T-helper 1 cell treated with Interleukin-12 subunit alpha and Interleukin-12 subunit beta and Interleukin-4 antibody, amounts not matched to agents 30 ng/mL and 1 ng/mL, for 36 hours (primary cell): ENCODE data around the gene RAD51B. TPM values are rescaled to one million over a fixed set of nuclear protein-coding genes. Genes with fewer than 3 reads are reported as not detected.

Experiments used
- intact Hi-C: fragments of 100-400 bp; cut with micrococcal nuclease; formaldehyde crosslinking; loops from one replicate; pipeline ENCODE4 v1.15.1; 2024
- total RNA-seq: library from RNA; stranded (reverse); gene quantifications from 2 replicates; pipeline ENCODE4 v1.2.3, GENCODE V29; 2022

Gene RAD51B
- total RNA-seq, 1 donor from 2014 or later, result 24.4 TPM

DNA sequence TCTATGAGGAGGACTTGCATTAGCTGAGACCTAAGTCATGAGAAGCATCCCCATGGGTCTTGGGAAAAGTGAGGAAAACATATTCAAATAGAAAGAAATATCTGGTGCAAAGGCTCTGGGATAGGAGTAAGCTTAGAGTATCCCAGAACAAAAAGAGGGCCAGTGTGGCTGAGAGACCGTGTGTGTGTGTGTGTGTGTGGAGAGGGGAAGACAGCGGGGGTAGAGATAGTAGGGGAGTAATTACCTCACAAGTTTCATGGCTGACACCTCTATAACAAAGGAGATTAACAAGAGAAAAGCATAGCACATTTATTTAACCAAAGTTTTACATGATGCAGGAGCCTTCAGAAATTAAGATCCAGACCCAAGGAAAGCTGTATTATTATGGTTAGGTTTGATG, 440.5 kb downstream of the RAD51B start:
- intact Hi-C loops, result no loop called here

DNA sequence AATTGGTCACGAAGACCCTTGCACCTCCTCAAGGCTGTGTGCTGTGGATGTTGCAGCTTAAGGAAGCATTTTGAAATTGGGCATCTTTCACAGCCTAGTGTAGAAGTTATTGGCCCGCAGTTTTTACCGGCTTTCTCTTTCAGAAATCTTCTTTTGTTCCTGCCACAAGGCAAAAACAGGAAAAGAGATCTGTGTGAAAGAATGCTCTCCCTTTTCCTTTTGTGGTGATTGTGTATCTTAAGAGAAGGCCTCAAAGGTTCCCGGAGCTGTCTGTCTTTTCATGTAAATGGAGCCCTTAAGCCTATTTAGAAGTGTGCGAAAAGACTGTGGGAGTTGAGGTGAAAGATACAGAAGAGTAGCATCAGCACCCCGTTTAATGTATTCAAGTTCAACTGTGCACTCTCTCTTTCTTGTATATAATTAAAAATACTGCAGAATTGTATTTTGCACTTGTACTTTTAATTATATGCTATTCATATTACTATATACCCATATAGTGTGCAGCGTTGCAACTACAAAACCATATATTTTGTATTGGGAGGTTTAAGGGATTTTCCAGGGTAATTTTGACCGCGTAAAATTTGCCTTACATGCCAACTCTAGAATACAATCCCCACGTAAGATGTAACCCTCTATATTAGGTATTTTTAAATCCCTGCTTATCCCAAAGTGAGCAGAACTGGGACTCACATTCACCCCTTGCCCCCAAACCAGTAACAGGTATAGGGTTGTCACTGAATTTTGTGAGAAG, 441.7 kb downstream of the RAD51B start:
- intact Hi-C loops, result no loop called here

DNA sequence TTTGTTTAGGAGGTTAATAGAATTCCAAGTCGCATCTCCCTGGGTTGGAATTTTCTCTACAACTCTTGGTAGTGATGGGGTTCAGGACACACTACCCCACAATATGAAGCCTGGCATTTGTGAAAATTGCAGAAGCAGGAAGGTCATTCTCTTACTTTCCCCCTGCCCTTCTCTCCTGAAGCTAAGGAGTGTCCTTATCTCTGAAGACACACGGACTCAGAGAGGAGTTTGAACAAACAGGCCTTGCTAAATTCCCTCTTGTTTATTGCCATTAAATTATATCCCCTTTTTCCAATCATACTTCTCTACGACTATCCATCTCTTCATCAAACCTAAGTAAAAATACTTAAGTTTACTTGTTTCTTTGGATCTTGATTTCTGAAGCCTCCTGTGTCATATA, 443.0 kb downstream of the RAD51B start:
- intact Hi-C loops, result no loop called here

DNA sequence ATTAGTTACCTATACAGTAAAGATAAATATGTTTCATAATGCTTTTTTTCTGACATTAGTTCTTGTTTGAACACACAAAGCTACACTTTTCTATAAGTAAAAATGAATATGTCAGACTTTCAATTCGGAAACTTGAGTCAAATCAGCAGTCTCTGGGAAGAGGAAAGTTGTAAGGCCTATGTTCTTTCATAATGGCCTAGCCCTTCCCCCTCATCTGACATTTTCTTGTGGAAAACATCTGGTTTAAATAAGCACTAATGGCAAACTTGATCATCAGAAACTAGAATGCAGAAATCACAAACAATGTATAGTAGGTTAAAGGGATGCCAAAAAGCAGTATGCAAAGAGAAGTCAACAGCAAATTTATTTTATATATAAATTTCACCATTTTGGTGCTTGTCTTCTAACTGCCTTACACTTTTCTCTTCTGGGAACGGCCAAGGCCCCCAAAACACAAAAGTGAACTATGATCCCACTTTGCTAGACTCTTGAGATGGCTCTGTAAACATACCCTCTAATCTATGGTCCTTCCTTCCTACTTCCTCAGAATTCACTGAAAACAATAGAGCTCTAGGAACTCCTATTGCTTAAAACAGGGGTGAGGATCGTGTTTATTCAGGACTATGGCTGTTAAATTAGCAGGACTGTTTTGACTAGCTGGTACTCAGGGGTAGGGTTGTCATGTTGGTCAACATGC, 444.1 kb downstream of the RAD51B start:
- intact Hi-C loops, result no loop called here

DNA sequence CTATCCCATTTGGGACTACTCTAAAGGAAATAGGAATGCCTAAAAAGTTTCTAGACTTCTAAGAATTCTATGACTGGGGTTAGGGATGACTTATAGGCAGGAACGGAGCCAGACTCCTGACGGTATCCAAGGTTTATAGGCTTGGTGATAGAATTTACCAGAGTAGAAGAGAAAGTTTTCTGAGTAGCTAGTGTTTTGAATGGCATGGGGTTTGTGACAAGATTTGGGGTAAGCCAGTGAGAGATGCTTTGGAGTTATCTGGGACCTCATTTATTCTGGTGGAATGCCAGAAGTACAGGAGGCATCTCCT, 444.6 kb downstream of the RAD51B start:
- intact Hi-C loops, result no loop called here

DNA sequence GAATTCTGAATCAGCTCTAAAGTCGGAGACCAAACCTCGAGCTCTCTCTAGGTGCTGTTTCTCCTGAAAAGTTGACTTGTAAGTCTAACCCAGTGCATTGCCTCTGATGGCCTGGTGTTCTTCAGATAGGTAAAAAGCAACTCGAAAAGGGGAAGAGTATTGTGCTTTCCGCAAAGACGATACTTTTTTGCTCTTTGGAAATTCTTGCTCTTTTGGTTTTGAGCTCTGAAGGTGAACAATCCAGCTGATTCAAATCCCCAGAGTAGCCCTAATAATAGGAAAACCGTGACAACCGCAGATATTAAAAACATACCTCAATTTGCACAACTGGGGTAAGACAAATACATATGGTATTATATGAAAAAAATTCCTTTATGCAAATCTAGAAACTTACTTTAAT, 447.4 kb downstream of the RAD51B start:
- intact Hi-C loops, result no loop called here

DNA sequence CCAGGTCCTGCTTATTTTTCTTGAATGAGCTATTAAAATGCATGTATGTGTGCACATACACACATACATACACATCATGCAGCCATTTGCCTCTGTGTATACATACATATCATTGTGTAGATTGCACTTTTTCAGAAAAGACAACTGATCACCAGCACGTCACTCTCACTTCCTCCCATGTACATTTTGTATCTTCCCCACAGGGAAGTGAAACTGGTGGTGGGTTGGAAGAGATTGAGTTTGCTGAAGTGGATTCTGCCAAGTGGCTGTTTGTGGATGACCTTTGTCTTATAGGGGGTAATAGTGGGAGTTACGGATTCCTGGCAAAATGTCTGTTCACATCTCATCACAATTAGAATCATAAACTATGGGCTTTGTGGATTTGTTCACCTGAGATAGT, 448.6 kb downstream of the RAD51B start:
- intact Hi-C loops, result no loop called here

DNA sequence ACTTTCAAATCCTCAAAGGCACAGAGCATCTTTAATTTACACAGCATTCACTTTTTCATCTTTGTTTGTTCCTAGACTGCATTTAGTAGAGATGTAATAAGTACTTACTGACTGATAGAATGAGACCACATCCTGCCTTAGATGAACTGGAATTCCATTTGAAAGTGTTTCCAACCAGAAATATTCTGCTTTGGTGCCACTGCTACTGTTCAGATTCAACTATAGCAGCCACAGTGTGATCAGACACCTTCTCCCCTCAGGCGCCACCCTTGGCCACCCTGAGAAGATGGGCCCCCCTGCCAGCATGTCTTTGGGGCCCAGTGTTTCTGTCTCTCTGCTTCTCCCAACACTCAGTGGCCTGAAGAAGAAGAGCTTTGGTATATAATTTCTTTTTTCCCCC, 449.1 kb downstream of the RAD51B start:
- intact Hi-C loops, result no loop called here

DNA sequence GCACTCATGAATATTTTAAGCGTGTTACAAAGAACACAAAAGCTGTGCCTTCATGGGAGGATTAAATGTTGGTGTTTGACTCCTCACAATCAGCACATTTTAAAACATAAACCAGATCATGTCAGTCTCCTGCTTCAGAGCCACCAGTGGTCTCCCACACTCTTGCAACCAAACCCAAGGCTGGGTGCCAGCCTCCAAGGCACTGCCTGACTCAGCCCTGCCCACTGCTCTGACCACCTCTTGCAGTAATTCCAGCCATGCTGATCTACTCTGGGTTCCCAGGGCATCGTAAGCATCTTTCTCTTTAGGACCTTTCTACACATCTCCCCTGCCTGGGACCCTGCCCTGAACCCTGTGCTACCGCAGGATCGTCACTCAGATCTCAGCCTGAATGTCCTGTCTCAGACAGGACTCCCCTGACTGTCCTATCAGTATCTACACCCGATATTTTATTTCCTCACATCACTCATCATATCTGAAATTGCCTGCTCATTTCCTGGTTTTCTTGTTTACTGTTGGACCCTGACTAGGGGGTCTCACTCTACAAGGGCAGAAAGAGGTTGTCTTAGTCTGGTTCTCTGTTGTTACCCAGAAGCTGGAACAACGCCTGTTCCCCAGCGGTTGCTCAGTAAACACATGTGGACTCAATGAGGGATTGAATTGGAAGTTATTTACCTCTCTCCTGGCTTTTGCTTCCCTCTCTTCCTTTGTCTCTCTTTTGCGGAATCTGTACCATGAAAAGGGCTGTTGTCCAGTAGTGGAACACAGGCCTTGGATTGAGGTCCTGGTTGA, 449.8 kb downstream of the RAD51B start:
- intact Hi-C loops, result no loop called here

DNA sequence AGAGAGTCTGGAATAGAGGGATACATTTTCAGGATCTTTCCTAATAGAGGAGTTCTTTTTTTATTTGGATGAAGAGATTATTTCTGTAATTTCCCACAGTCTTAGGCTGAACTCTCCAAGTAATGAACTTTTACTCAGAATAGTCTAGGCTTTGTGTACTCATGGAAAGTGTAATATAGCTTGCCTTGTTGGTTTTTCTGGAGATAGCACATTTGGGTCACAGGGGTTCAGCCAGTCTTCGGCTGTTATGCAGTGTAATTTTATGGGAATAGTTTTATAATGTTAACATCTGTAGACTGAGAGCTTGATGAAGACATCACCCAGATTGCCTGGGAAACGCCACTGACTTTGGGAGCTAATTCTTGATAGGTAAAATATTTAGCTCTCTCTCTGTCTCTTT, 450.8 kb downstream of the RAD51B start:
- intact Hi-C loops, result no loop called here

DNA sequence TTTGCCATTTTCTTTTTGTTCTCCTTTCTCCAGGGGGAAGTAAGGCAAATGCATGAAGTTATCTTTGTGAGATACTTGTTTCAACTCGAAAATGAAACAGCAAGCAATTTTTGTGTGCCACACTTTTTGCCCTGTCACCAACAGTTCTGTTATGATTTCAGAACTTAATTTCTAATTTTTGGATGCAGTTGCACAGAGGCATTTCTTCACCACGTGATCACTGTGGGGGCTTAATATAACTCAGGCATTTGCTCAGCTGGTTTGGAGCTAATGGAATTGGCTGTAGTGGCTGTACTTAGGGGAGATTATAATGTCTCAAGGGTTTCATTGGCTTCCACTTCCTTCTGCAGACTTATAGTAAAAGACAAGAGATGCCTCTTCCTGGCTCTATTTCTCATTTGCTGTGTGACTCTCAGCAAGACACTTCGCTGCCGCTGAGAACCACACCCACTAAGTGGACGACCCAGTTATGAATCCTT, 452.4 kb downstream of the RAD51B start:
- intact Hi-C loops, result loop anchor here (1.0 kb wide), 1 partner anchor 136 kb away; no protein-coding TSS in a partner anchor

DNA sequence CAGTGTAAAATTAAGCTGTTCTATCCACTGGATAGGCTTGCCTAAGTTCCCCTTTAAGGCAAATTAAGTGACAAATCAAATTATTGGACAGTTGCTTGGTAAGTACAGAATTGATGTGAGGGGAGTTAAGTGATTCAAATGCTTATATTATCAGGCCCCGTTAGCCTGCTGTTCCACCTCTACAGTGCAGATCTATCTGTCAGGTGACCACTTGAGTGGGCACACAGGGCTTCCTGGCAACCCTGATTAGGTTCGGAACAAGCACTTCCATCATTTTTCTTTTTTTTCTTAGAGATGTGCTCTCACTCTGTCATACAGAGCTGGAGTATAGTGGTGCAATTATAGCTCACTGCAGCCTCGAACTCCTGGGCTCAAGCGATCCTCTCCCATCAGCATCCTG, 453.8 kb downstream of the RAD51B start:
- intact Hi-C loops, result no loop called here

DNA sequence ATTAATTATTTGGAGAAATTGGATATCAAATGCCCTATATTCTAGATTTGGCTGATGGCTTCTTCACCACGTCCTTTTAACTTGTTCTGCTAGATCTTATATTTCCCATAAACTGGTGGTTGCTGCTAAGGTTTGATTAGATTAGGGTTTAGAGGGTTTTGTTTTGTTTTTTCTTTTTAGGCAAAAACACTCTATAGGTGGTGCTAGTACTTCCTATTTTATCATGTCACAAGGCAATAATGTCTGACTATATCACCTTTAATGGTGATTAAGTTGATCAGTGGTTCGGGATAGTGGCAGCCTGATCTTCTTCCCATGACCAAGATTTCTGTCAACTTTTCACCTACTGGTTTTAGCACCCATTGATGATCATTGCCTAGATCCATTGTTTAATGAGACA, 455.1 kb downstream of the RAD51B start:
- intact Hi-C loops, result no loop called here

DNA sequence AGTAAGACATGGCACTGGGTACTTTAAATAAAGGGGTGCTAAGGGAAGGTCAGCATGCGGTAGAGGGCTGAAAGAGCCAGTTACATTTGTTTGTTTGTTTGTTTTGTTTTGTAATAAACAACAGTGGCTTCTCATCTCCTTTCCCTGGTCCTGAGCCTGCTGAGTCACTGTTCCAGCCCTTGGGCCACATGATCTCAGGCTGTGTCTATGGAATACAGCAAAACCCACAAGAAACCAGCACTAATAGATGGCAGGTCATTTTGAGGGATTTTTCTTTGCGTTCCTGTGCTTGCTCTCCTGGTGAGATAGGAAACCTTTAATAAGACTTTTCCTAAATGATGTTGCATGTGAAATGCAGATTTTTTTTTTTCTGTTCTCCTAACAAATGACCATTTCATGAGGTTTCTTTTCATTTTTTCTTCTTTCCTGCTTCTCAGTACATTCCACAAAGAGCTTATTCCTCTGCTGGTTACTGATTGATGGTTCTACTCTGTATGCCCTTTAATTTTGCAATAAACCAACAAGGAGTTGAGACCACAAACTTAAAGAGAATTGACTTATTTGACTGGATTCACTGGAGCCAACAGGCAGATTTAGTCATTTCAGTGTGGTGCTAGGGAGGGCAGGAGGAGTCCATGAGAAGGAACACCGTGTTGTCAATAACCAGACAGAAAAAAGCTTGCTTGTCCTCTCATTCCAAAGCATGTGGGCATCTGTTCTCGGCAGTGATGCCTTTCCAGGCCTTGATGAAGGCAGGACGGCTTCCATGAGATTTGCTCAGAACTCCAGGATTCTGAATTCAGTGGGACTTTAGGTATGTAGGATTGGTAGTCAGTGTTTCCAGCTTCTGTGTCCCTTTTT, 459.2 kb downstream of the RAD51B start:
- intact Hi-C loops, result no loop called here

DNA sequence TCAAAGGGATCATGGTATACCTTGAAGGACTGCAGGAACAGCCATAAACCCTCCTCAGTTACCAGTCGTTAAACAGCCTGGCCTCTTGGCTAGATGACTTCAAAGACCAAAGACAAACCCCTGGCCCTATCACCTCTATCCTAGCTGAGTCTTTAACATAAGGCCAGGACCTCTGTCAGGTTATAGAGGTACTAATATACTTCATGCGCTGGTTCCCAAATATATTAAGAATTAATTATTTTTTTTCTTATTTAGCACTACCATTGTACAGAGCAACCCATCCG, 459.8 kb downstream of the RAD51B start:
- intact Hi-C loops, result no loop called here

DNA sequence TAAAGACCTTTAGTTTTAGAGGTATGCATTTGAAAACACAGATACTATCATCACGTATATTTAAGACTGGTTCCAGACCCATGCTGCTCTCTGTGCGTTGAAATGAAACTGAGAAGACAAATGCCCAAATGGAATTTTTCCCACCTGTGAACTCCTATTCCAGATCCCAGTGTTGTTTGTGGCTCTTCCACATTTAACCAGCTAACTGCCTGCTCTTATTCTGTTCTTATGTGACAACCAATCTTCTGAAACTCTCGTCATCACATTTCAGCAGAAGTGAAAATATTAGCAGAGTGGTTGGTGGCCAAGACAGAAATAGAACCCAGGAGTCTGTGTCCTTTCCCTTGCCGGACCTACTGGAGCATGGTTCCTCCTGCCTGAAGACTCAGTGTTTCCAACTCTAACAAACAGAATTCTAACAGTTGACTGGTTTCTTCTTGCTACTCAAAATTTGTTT, 460.2 kb downstream of the RAD51B start:
- intact Hi-C loops, result loop anchor here (5.0 kb wide), 2 partner anchors 202 to 382 kb away; no protein-coding TSS in a partner anchor

DNA sequence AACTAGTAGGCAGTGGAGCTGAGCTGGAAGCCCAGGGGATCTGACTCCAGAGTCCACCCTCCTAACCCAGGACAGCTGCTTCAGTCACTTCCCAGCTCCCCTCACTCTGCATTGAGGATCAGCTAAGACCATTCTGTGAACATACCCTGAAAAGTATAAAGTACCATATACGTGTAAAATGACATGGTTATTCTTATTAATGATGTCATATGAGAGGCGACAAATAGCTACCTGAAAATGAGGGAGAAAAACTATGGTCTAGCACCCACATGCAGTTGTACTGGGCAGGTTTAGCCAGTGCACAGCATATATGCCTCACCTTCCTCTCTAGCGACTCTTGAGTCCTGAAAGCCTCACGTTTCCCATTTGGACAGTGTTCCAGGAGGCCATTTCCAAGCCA, 461.9 kb downstream of the RAD51B start:
- intact Hi-C loops, result loop anchor here (5.0 kb wide), 2 partner anchors 201 to 381 kb away; no protein-coding TSS in a partner anchor

DNA sequence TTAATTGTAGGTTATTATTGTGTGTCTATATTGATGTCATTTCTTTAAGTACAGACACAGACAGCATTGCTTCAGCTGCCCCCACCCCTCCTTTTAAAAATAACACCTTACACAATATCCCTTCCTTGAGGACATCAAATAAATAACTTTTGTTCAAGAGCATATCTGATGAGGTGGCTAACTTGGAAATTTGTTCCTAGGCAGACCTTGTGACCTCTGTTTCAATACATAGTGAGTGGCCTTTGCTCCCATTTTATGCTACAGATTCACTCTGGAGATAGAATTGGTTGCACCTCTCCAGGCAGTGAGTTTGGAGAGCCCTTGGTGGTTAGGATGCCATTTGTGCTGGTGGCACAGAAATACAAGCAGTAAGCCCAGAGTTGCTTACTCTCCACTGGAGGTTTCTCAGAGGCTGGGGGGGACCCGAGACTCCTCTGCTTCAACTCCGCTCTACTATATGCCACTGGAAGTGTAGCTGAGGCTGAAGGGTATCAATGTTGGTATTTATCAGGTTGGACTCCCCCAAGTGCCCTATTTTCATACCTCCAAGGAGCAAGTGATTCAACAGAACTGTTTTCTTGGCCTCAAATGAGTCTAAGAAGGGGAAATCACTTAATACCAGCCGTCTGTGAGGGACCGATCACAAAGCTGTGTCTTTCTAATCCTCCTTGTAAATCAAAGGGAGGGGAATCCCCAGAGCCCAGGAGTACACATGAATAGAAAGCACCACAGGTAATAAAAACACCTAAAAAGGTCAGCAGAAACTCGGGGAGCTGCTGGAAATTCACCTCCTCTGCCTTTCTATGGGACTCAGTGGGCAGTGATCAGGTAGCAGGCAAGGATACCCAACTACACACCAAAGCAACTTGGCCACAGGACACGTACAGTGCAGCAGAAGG, 463.1 kb downstream of the RAD51B start:
- intact Hi-C loops, result loop anchor here (1.0 to 5.0 kb wide), 7 partner anchors 34 to 534 kb away; no protein-coding TSS in a partner anchor

DNA sequence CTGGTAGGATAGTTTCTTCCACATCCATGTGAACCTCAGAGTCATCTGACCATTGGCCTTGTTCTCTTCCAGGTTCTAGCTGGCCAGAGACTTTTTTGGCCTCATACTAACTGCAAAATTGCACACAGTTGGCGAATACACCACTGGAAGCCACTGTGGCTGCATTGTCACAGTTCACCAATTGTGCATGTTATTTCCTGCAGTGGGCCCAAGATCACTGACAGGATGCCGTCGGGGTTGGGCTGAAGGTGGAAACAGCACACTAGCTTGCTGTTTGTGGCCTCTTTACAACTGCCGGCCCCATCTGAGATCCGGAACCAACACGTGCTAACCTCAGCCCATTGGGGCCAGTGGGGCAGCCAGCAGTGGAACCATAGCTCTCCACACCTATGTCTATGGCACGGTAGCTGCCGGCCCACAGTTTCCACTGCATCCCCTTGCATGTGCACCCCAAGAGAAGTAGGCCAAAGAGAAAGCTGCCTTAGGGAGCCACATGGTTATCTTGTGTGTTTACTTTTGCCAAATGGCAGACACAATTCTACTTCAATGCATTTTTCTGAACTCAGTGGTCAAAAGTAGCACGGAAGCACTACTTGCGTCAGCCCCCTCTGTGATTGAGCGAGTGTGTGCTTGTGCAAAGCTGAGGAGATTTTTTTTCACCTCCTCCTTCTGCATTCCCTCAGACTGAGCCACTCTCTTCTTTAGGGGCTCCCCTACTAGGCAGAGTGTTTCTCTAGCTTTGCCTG, 464.0 kb downstream of the RAD51B start:
- intact Hi-C loops, result loop anchor here (1.0 to 5.0 kb wide), 7 partner anchors 35 to 533 kb away; no protein-coding TSS in a partner anchor
